ENCODE measurements around the gene GP9.

Gene GP9

DNA sequence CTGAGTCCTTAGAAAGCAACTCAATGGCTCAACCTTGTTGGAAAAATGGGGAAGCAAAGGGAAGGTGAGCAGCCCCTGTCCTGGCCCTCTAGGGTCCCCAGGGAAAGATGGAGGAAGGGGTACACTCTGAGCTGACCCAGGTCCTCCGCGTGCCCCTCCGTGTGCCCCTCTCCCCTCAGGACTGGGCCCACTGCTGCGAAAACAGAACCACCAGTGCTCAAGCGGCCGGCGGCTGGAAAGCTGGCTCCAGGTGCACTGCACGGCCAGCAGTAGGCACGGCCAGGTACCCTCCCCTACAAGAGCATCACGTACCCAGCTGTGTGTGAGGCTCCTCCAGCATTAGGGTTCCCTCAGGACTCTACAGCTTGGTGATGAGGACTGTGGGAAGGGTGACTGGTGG is 34.7 kb downstream of the GP9 start:
- Histone ChIP-seq H4K20me1 (ENCODE audit: insufficient read depth, low read length) (peaks cover 15% of the 10 kb centered on the region), H3K79me2 (ENCODE audit: low read length) (peaks cover 10% of the 10 kb centered on the region; the same call in 1 of the 2 replicates), H3K27ac (ENCODE audit: low read length) (no peak overlapping the region), H3K4me1 (ENCODE audit: low read length) (no peaks in the 10 kb centered on the region), H3K36me3 (replicated peaks; ENCODE audit: low read depth, low read length) (peaks cover 8% of the 10 kb centered on the region), H3K27me3 (ENCODE audit: low read depth, low read length) (no peaks in the 10 kb centered on the region), H3K9me3 (ENCODE audit: insufficient read depth, low read length) (no peaks in the 10 kb centered on the region), H3K4me2 (ENCODE audit: low read length) (no peak overlapping the region), H3K4me3 (ENCODE audit: low read length) (no peak overlapping the region), H3K9ac (ENCODE audit: low read length) (no peak overlapping the region), H2AFZ (ENCODE audit: low read depth, low read length) (no peak overlapping the region)
- TF ChIP-seq, protein P1, sequence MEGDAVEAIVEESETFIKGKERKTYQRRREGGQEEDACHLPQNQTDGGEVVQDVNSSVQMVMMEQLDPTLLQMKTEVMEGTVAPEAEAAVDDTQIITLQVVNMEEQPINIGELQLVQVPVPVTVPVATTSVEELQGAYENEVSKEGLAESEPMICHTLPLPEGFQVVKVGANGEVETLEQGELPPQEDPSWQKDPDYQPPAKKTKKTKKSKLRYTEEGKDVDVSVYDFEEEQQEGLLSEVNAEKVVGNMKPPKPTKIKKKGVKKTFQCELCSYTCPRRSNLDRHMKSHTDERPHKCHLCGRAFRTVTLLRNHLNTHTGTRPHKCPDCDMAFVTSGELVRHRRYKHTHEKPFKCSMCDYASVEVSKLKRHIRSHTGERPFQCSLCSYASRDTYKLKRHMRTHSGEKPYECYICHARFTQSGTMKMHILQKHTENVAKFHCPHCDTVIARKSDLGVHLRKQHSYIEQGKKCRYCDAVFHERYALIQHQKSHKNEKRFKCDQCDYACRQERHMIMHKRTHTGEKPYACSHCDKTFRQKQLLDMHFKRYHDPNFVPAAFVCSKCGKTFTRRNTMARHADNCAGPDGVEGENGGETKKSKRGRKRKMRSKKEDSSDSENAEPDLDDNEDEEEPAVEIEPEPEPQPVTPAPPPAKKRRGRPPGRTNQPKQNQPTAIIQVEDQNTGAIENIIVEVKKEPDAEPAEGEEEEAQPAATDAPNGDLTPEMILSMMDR (IDR thresholded peaks at IDR 0.05; ENCODE audit: low read depth, low read length), result no peak
- TF ChIP-seq EZH2phosphoT487 (IDR thresholded peaks at IDR 0.05; ENCODE audit: low read depth), result no peak

GRCh38 chr3:129100274-129100673 is 39.7 kb downstream of the GP9 start:
- TF ChIP-seq EZH2phosphoT487 (IDR thresholded peaks at IDR 0.05; ENCODE audit: low read depth), result no peak
- TF ChIP-seq, protein P1 (IDR thresholded peaks at IDR 0.05; ENCODE audit: low read depth, low read length), result no peak
- no peak overlapping the region for H3K27ac ChIP-seq (ENCODE audit: low read length)

GRCh38 chr3:129101370-129102138 is 41.0 kb downstream of the GP9 start:
- Histone ChIP-seq H3K9ac (ENCODE audit: low read length) (no peak overlapping the region), H3K79me2 (ENCODE audit: low read length) (peaks cover 20% of the 10 kb centered on the region), H4K20me1 (ENCODE audit: insufficient read depth, low read length) (peaks cover 49% of the 10 kb centered on the region), H2AFZ (ENCODE audit: low read depth, low read length) (no peak overlapping the region), H3K9me3 (ENCODE audit: insufficient read depth, low read length) (no peaks in the 10 kb centered on the region), H3K27ac (ENCODE audit: low read length) (no peak overlapping the region), H3K4me3 (ENCODE audit: low read length) (no peak overlapping the region), H3K4me1 (ENCODE audit: low read length) (no peaks in the 10 kb centered on the region), H3K4me2 (ENCODE audit: low read length) (no peak overlapping the region), H3K27me3 (ENCODE audit: low read depth, low read length) (no peaks in the 10 kb centered on the region), H3K36me3 (replicated peaks; ENCODE audit: low read depth, low read length) (no peaks in the 10 kb centered on the region)
- TF ChIP-seq, protein P1 (IDR thresholded peaks at IDR 0.05; ENCODE audit: low read depth, low read length), result no peak
- TF ChIP-seq EZH2phosphoT487 (IDR thresholded peaks at IDR 0.05; ENCODE audit: low read depth), result no peak

More at GRCh38 chr3:129100274-129100673, 39.7 kb downstream of the GP9 start:
- H3K79me2 ChIP-seq (ENCODE audit: low read length), result peaks cover 20% of the 10 kb centered on the region
- H3K4me2 ChIP-seq (ENCODE audit: low read length), result no peak overlapping the region
- H3K9ac ChIP-seq (ENCODE audit: low read length), result no peak overlapping the region
- H3K36me3 ChIP-seq (replicated peaks; ENCODE audit: low read depth, low read length), result no peaks in the 10 kb centered on the region
- H3K4me1 ChIP-seq (ENCODE audit: low read length), result no peaks in the 10 kb centered on the region
- H2AFZ ChIP-seq (ENCODE audit: low read depth, low read length), result no peak overlapping the region
- H3K4me3 ChIP-seq (ENCODE audit: low read length), result no peak overlapping the region
- no peaks in the 10 kb centered on the region for H3K27me3 ChIP-seq (ENCODE audit: low read depth, low read length)
- H3K9me3 ChIP-seq (ENCODE audit: insufficient read depth, low read length), result no peaks in the 10 kb centered on the region
- peaks cover 51% of the 10 kb centered on the region for H4K20me1 ChIP-seq (ENCODE audit: insufficient read depth, low read length)

- Histone ChIP-seq H3K9me3 (ENCODE audit: insufficient read depth, low read length) (no peaks in the 10 kb centered on the region), H3K27me3 (ENCODE audit: low read depth, low read length) (no peaks in the 10 kb centered on the region), H3K36me3 (replicated peaks; ENCODE audit: low read depth, low read length) (peaks cover 3% of the 10 kb centered on the region), H3K27ac (ENCODE audit: low read length) (no peak overlapping the region), H3K4me1 (ENCODE audit: low read length) (no peaks in the 10 kb centered on the region), H4K20me1 (ENCODE audit: insufficient read depth, low read length) (peaks cover 66% of the 10 kb centered on the region), H2AFZ (ENCODE audit: low read depth, low read length) (no peak overlapping the region), H3K9ac (ENCODE audit: low read length) (no peak overlapping the region), H3K4me3 (ENCODE audit: low read length) (no peak overlapping the region), H3K4me2 (ENCODE audit: low read length) (no peak overlapping the region), H3K79me2 (ENCODE audit: low read length) (peaks cover 16% of the 10 kb centered on the region)
- TF ChIP-seq, protein P1 (IDR thresholded peaks at IDR 0.05; ENCODE audit: low read depth, low read length), result no peak
- no peak for TF ChIP-seq EZH2phosphoT487 (IDR thresholded peaks at IDR 0.05; ENCODE audit: low read depth)
Observed at GRCh38 chr3:129103296-129103695, 42.7 kb downstream of the GP9 start.

All from OCI-LY3 (cell line).